Stimulated activated CD8-positive, alpha-beta memory T cell treated with anti-CD3 and anti-CD28 coated beads, Interleukin-4, amount 100 ng/mL, for 4 hours (primary cell): ENCODE data around the gene ARHGEF10L.

Experiments
- DNase-seq, 2 donors: peaks; one replicate each; pipeline ENCODE4 v3.0.0-alpha.2; 2020; ENCODE audit warnings: low read depth in 2 of 2, low spot score in 1 of 2

ARHGEF10L gene

GRCh38 chr1:17523321-17524041 lies 16.0 kb upstream of the ARHGEF10L start:
- DNase-seq: no peak

DNA sequence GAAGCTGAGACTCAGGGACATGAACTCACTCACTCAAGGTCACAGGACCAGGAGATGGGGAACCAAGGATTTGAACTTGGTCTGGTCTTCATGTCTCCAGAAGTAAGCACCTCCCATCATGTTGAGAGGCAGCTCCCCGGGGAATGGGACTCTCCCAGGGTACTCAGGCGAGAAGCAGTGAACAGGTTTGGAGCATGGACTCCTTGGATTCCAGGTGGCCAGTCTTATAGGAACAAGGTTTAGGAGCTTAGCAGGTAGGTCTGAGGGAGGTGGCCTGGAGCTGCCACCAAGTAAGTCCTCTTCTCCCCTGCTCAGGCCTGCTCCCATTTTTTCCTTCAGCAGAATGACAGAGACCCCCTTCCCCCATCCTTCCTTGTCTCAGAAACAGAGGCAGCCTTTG lies 14.9 kb upstream of the ARHGEF10L start:
- no peak for DNase-seq

DNA sequence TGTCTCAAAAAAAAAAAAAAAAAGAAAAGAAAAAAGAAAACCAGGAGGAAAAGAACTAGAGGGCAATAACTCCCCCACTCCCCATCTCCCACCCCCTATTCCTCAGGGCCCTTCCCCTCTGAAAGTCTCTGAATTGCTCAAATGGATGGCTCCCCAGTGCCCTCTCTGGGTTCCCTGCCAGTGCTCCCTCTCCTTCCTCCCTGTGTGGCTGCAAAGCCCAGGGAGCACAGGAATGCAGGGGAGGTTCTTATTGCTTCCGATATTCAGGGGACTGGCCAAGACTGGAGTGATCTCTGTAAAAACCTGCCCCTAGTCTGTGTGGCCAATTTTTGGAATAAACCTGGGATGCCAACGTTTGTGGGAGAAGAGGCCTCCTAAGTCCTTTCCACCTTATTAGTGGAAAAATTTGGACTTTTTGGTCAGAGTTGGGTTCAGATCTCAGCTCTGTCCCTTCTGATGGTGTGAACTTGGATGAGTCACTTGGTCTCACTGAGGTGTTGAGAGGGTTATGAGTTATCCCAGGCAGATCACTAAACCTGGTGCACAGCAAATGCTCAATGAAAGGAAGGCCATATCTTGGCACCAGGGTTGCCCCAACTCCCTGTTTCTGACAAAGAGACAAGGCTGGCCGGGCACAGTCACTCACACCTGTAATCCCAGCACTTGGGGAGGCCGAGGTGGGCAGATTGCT lies 13.4 kb upstream of the ARHGEF10L start:
- DNase-seq: no peak

DNA sequence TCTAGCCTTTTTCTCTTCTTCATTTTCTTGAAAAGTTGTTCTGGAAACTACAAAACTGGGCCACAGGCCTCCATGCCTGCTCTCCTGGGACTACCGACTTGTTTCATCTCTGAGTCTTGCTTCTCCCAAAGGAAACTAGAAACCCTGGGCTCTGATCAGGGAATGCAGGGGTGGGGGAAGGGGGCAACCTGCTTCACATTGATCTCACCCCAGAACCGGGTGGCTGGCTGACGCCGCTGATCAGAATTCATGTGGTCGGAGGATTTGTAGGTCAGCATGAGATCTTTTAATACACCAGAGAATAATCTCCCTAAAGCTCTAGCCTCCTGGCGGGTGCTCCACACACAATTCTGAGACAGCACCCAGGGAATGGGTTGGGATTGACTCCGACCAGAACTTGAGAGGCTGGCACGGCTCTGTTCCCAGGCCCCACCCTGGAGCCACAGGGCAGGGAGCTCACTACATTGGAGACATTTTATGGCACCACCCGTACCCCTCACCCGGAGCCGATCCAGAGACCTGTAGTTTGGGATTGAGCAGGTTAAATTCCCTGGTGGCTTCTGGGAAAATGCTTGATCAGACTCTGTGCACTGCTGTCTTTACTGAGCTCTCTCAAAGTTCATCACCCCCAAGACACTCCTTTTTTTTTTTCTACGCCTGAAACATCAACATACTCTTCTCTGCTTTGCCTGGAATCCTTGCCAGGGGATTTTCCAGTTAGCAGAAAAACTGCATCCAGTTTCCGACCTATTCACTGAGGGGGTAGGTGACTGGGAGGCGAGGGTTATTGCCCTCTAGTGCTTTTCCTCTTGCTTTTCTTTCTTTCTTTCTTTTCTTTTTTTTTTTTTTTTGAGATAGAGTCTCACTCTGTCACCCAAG lies 12.2 kb upstream of the ARHGEF10L start:
- DNase-seq: no peak

- no peak for DNase-seq
Measured at GRCh38 chr1:17529381-17529780, 10.1 kb upstream of the ARHGEF10L start.

DNA sequence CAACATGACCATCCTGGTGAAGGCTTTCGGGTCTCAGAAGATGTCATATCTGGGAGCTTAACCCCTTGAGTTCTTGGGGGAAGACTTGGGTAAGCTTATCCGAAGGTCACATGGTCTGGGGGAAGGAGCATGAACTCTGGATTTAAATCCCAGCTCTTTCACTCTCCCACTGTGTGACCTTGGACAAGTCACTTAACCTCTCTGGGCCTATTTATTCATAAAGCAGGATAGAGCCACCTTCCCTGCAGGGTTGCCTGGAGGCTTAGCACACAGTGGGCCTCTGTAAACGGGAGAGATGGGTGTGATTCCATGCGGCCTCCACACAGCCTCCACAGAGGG lies 8.2 kb upstream of the ARHGEF10L start:
- DNase-seq: no peak

GRCh38 chr1:17531682-17532487 lies 7.6 kb upstream of the ARHGEF10L start:
- no peak for DNase-seq

DNA sequence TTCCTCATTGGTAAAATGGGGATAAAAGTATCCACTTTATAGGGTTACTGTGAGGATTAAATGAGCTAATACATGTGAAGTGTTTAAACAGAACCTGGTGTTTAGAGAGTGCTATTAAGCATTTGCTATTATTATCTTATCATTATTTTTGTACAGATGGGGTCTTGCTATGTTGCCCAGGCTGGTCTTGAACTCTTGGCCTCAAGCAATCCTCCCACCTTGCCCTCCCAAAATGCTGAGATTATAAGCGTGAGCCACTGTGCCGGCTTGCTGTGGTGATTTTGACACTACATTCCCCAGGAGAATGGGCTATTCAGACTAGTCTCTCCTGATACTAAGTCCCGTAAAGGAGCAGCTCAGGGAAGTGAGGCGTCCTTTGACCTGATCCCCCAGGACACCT lies 6.3 kb upstream of the ARHGEF10L start:
- no peak for DNase-seq

- DNase-seq: no peak
Measured at GRCh38 chr1:17535300-17535936, 4.1 kb upstream of the ARHGEF10L start.

DNA sequence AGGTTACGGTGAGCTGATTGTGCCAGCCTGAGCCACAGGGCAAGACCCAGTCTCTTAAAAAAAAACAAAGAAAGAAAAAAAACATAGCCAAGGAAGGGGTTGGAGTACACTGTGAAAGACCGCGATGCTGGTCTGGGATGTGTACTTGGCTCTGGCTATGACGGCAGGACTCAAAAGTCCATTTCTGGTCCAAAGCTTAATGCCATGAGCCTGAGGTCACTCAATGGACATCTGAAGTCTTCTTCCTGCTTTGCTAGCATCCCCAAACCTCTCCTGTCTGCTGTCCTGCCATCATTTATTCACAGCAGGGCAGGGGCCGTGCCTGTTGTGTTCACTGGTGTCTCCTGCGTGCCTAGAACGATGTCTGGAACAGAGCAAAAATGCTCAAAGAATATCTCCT lies 1.5 kb upstream of the ARHGEF10L start:
- DNase-seq: no peak

DNA sequence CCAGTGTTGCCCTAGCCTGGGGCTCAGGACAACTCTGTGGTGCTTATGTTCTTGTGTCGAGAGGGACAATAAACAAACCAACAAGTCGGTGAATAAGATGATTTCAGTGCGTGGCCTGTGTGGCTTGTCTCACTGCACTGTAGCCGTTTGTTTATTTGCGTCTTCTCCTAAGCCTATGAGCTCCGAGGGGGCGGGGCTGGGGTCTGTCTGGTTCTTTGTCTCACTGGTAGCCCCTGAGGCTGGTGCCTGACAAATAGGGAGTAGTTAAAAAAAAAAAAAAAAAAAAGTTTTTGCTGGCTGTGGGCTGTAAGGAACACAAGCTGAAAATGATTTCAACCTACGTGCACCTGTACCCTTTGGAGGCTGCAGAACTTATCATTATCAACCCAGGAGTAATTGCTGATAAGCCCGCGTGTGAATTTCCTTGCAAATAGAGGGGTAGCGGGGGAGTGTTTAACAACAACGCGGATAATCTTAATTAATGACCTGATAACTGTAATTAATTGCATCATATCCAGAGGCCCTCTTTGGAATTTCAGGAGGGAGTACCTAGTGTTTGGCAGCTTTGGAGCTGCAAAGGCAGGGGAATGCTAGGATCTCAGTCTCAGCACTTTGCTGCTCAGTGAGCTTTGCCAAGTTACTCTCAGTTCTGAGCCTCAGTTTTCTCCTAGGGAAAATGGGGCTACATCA lies 925 bp upstream of the ARHGEF10L start:
- DNase-seq: no peak

- no peak for DNase-seq
Measured at GRCh38 chr1:17539118-17539476, 401 bp upstream of the ARHGEF10L start.

DNA sequence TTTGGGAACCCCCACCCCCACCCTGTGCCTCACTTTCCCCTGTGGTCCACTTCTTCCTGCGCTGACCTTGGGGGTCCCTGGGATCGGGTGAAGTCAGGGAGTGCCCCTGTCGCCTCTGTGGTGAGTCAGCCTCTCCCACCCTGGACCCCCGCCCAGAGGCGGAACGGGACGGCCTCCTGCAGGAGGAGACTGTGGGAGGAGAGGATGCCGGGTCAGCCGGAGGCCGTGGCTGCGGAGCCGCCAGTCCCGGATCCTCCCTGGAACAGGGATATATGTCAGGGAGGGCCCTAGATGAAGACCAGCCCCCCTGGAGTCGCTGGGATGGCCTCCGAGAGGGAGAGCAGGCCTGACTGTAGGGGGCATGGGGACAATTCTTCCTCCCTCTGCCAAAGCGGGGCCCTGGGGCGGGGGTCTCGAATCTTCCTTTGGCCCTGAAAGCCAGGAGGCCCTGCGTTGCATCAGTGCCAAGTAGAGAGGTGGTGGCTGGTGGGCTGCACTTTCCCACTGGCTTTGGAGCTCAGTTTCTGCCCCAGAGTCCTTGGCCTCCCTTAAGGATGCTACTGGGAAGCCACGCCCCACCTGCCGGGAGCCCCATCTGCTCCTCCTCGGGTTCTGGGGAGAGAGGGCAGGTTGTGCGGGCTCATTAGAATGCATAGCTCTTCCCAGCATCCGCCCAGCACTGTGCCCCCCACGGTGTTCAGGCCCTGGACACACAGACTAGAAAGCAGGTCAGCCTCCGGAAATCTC lies 930 bp downstream of the ARHGEF10L start:
- no peak for DNase-seq

DNA sequence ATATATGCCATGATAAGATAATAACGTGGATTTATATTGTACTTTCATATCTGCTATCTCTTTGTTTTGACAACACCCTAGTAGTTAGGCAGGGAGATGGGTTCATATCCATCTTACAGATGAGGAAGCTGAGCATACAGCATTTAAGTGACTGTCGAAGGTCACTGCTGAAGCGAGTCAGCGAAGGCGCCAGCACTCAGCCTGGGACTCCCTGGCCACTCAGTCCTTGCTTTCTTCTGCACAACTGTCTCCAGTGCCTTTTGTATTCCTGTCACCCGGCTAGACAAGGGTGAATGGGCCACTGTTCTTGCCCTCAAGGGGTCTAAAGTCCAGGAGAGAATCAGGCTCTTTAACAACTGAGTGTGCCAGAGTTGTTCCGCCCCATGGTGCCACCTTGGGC lies 3.1 kb downstream of the ARHGEF10L start:
- no peak for DNase-seq

DNA sequence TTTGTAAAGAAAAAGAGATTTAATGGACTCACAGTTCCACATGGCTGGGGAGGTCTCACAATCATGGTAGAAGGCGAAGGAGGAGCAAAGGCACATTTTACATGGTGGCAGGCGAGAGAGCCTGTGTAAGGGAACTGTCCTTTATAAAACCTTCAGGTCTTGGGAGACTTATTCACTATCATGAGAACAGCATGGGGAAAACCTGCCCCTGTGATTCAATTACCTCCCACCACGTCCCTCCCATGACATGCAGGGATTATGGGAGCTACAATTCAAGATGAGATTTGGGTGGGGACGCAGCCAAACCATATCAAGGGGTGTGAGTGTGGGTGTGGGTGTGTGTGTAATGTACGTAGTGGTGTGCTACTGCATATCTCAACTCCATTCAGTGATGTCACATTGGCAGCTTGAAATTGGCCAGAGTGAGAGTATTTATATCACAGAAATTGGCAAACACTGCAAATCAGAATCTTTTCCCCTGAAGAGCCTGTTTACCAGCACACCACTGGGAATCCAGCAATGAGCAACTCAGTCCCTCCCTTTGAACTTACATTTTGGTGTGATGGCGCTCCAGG lies 5.4 kb downstream of the ARHGEF10L start:
- no peak for DNase-seq

- DNase-seq: no peak
Measured at GRCh38 chr1:17545356-17545755, 5.9 kb downstream of the ARHGEF10L start.

DNA sequence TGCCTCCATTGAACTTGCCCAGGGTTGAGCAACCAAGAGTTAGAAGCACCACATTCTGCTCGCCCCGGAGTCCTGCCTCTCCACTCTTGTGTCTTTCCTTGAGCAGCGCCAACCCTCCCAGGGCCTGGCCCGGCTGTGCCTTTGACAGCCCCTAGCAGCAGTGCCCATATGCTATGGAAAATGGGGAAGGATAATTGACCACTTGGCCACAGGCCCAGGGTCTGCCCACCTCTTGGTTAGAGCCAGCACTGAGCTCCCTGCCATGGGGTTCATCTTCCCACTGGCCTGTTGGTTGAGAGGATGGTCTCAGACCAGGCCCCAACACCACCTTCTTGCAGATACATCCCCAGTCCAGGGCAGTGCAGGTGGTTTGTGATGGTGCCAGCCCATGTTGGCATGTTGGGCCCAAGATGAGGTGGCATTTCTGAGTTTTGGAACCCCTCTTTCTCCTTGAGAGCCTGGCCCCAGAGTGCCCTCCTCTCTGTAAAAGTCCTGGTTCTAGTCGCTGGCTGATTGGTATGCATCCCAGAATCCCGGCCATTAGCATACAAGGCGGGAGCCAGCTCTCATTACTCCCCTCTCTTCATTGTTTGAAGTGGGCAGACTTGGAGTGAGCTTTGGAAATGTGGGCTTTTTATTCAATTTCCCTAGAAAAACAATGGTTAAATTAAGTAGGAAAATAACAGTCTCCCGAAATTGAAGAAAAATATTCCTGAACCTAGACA lies 7.6 kb downstream of the ARHGEF10L start:
- no peak for DNase-seq

DNA sequence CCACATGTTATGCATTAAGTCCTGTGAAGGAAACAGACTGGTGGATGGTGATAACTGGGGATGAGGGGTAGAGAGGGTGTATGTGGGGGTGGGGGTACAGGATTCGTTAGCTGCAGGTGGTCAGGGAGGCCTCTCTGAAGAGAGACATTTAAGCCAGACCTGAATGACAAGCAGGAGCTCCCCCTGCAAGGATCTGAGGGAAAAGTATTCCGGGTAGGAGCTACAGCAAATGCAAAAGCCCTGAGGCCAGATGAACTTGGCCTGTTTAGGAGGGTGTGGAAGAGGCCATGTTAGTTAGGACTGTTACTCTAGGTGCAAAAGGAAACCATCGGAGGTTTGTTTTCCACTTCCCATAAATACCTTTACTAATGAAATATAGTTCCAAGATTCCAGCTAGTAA lies 9.9 kb downstream of the ARHGEF10L start:
- DNase-seq: no peak
